K562 (cell line): ENCODE measurements around the gene EIF4E1B. TPM values are rescaled to one million over a fixed set of nuclear protein-coding genes. Genes with fewer than 3 reads are reported as not detected.

Source experiments
- ATAC-seq: fragments of 200-7000 bp; cut with Tn5 transposase; 3 replicates; pipeline ENCODE4 v1.9.1; 2020; ENCODE audit warnings: moderate library complexity
- BruUV-seq: library from RNA; stranded (reverse); fragments of 400-500 nt; replicated peaks from 2 replicates; lab custom pipeline; 2021; lab: Mats Ljungman, UMichigan
- CTCF ChIA-PET: fragments of 300-600 bp; formaldehyde crosslinking; extraction: SDS; loops from one replicate; lab custom pipeline; 2021; ENCODE audit warnings: low intra/inter-chr PET ratio; lab: Yijun Ruan, JAX
- POLR2A ChIA-PET: fragments of 300-600, 350-650 bp; sonication (Branson Sonifier 250); formaldehyde crosslinking; extraction: SDS; loops from one replicate; lab custom pipeline; 2021; ENCODE audit warnings: antibody characterized with exemption, inconsistent platforms; lab: Yijun Ruan, JAX
- DNase-seq, 4 experiments: peaks; one replicate each; pipeline versions ENCODE4 v3.0.0 to v3.0.0-alpha.2; 2011 to 2018; ENCODE audit warnings: low spot score in 3 of 4, mixed read lengths in 3 of 4; ENCODE audit errors: extremely low read depth in 1 of 4
- FAIRE-seq: peaks from 2 replicates; lab custom pipeline; 2011; peaks lifted over from hg19 to GRCh38; lab: Jason Lieb, UNC
- H2AFZ ChIP-seq: 2 replicates; pipeline ENCODE4 v1.6.0; 2011; ENCODE audit warnings: low read depth, low read length, control low read depth, inconsistent platforms
- H3K27ac ChIP-seq: fragments of 200-600 bp; 3 replicates; pipeline ENCODE4 v1.8.0; 2011; ENCODE audit warnings: low read depth, mild to moderate bottlenecking, control low read depth, inconsistent platforms, low read length, moderate library complexity, mixed read lengths; ENCODE audit errors: extremely low read depth
- H3K27me3 ChIP-seq, 2 experiments: fragments of 300-600 bp in 1 of 2; 2 replicates in 1 of 2; 3 replicates in 1 of 2; pipeline versions ENCODE4 v1.6.0 to v1.8.0; 2011; ENCODE audit warnings: inconsistent platforms in 2 of 2, low read length in 2 of 2, mild to moderate bottlenecking in 1 of 2, mixed read lengths in 1 of 2, moderate library complexity in 1 of 2; ENCODE audit not compliant: control insufficient read depth in 2 of 2, insufficient read depth in 2 of 2
- H3K36me3 ChIP-seq: fragments of 300-600 bp; 3 replicates; pipeline ENCODE4 v1.8.0; 2011; ENCODE audit warnings: mild to moderate bottlenecking, low read length, inconsistent platforms; ENCODE audit not compliant: control insufficient read depth, insufficient read depth
- H3K4me1 ChIP-seq, 2 experiments: fragments of 200-600 bp in 1 of 2; replicated peaks in 1 of 2; 2 replicates in 1 of 2; 3 replicates in 1 of 2; pipeline versions ENCODE4 v1.5.1 to v1.8.0; 2011; ENCODE audit warnings: inconsistent platforms in 2 of 2, low read length in 2 of 2, mild to moderate bottlenecking in 1 of 2, mixed read lengths in 1 of 2, moderate library complexity in 1 of 2; ENCODE audit not compliant: control insufficient read depth in 2 of 2, insufficient read depth in 2 of 2
- H3K4me2 ChIP-seq: 2 replicates; pipeline ENCODE4 v1.6.1; 2011; ENCODE audit warnings: low read length, control low read depth, inconsistent platforms, mixed read lengths; ENCODE audit not compliant: insufficient read depth
- H3K4me3 ChIP-seq: fragments of 200-600 bp; sonication (generic), shearing (Covaris generic); 2 replicates; pipeline ENCODE4 v1.5.1; 2016; ENCODE audit warnings: control low read depth, inconsistent platforms
- H3K79me2 ChIP-seq: fragments of 200-600 bp; 3 replicates; pipeline ENCODE4 v1.8.0; 2011; ENCODE audit warnings: low read length, inconsistent platforms; ENCODE audit not compliant: control insufficient read depth, insufficient read depth
- H3K9ac ChIP-seq, 2 experiments: 2 replicates each; pipeline versions ENCODE4 v1.6.0 to v1.6.1; 2011; ENCODE audit warnings: low read depth in 2 of 2, low read length in 2 of 2, control low read depth in 1 of 2, inconsistent platforms in 1 of 2, mild to moderate bottlenecking in 1 of 2, mixed read lengths in 1 of 2; ENCODE audit not compliant: insufficient read depth in 1 of 2
- H3K9me1 ChIP-seq: one replicate; pipeline ENCODE4 v1.6.0; 2011; ENCODE audit warnings: inconsistent platforms, mild to moderate bottlenecking, low read length, moderate library complexity; ENCODE audit not compliant: control insufficient read depth, insufficient read depth
- H3K9me3 ChIP-seq: replicated peaks from 2 replicates; pipeline ENCODE4 v1.5.1; 2011; ENCODE audit warnings: low read depth, low read length, inconsistent platforms; ENCODE audit not compliant: control insufficient read depth, insufficient read depth
- H4K20me1 ChIP-seq: replicated peaks from 2 replicates; pipeline ENCODE4 v1.6.1; 2011; ENCODE audit warnings: low read length, inconsistent platforms, mixed read lengths; ENCODE audit not compliant: control insufficient read depth, insufficient read depth
- CC2D1A ChIP-seq: fragments of 450-650 bp; IDR thresholded peaks from 2 replicates; pipeline ENCODE4 v1.6.1; 2017; ENCODE audit warnings: mild to moderate bottlenecking
- CEBPB ChIP-seq: fragments of 450-650 bp; IDR thresholded peaks from 2 replicates; pipeline ENCODE4 v1.6.1; 2016; ENCODE audit warnings: missing genetic modification characterization, missing compliant biosample characterization
- FOXM1 ChIP-seq, 2 experiments: fragments of 450-650 bp in 1 of 2; sonication (generic) in 1 of 2; formaldehyde crosslinking in 1 of 2; IDR thresholded peaks; 2 replicates each; pipeline versions ENCODE4 v1.6.1 to v1.9.0; 2017 to 2022; ENCODE audit warnings: low read depth in 2 of 2, mild to moderate bottlenecking in 2 of 2, missing genetic modification reagents in 1 of 2, moderate library complexity in 1 of 2
- MAZ ChIP-seq, 2 experiments: fragments of 450-650 bp in 1 of 2; sonication (generic) in 1 of 2; formaldehyde crosslinking; IDR thresholded peaks in 1 of 2; conservative IDR thresholded peaks in 1 of 2; 2 replicates each; pipeline versions ENCODE4 v1.4.0 to v1.5.0; 2020; ENCODE audit warnings: mild to moderate bottlenecking in 1 of 2, missing genetic modification reagents in 1 of 2
- MYNN ChIP-seq, 2 experiments: sonication (generic); formaldehyde crosslinking in 1 of 2; IDR thresholded peaks; 2 replicates each; pipeline versions ENCODE4 v1.5.0 to v1.6.1; 2016 to 2020; ENCODE audit warnings: antibody characterized with exemption in 1 of 2, missing genetic modification reagents in 1 of 2
- SIN3B ChIP-seq: fragments of 450-650 bp; IDR thresholded peaks from 2 replicates; pipeline ENCODE4 v1.6.1; 2017; ENCODE audit warnings: low read depth, mild to moderate bottlenecking, moderate library complexity
- TOE1 ChIP-seq, 2 experiments: fragments of 450-650 bp in 1 of 2; sonication (generic) in 1 of 2; formaldehyde crosslinking in 1 of 2; IDR thresholded peaks; 2 replicates each; pipeline versions ENCODE4 v1.7.1 to v1.8.0; 2016 to 2022; ENCODE audit warnings: borderline replicate concordance in 2 of 2, mild to moderate bottlenecking in 2 of 2, antibody characterized with exemption in 1 of 2, inconsistent platforms in 1 of 2, low read depth in 1 of 2, missing genetic modification reagents in 1 of 2, moderate library complexity in 1 of 2
- USF1 ChIP-seq: sonication (generic); formaldehyde crosslinking; IDR thresholded peaks from 2 replicates; pipeline ENCODE4 v1.9.0; 2022; ENCODE audit warnings: mild to moderate bottlenecking, missing genetic modification reagents
- ZBTB2 ChIP-seq: fragments of 450-650 bp; IDR thresholded peaks from 2 replicates; pipeline ENCODE4 v1.6.1; 2016; ENCODE audit warnings: antibody characterized with exemption
- ZBTB26 ChIP-seq: fragments of 450-650 bp; formaldehyde crosslinking; IDR thresholded peaks from 2 replicates; pipeline ENCODE4 v1.4.0; 2022; ENCODE audit warnings: missing genetic modification characterization
- ZBTB43 ChIP-seq: sonication (generic); formaldehyde crosslinking; IDR thresholded peaks from 2 replicates; pipeline ENCODE4 v1.8.0; 2023; ENCODE audit warnings: mild to moderate bottlenecking, missing genetic modification reagents
- ZNF512 ChIP-seq: IDR thresholded peaks from 2 replicates; pipeline ENCODE4 v1.6.1; 2016; ENCODE audit warnings: missing genetic modification characterization, missing compliant biosample characterization
- in situ Hi-C: fragments of 300-500 bp; cut with MboI; formaldehyde crosslinking; loops from 4 replicates; pipeline ENCODE4 v1.15.0; 2018; ENCODE audit warnings: inconsistent platforms, mixed read lengths
- intact Hi-C: fragments of 100-400 bp; cut with micrococcal nuclease; formaldehyde crosslinking; loops from 2 replicates; pipeline ENCODE4 v1.14.2; 2022
- polyA plus RNA-seq, 8 experiments: library from polyadenylated mRNA; depleted of rRNA in 4 of 8; stranded (reverse) in 5 of 8; unstranded in 3 of 8; fragments of >200 nt; fragmentation: Nextera tagmentation in 2 of 8; fragmentation: Illumina TruSeq in 1 of 8; extraction: Ambion mirVana in 2 of 8; extraction: Trizol in 1 of 8; gene quantifications; 2 replicates each; pipeline versions ENCODE4 v1.2.1 to v1.2.3, GENCODE V29; 2011 to 2014; ENCODE audit warnings: inconsistent platforms in 1 of 8, missing spikeins in 1 of 8
- total RNA-seq, 7 experiments: library from RNA; depleted of rRNA in 6 of 7; stranded (reverse); fragments of >200 nt in 6 of 7; fragmentation: Illumina TruSeq in 2 of 7; extraction: Trizol in 2 of 7; gene quantifications; 2 replicates each; pipeline versions ENCODE4 v1.2.1 to v1.2.3, GENCODE V29; 2011 to 2021; ENCODE audit warnings: low replicate concordance in 1 of 7

The EIF4E1B gene
- total and polyA plus RNA-seq, 9 of the 15 experiments (the other 6 are each of a cell fraction or from before 2014, with no cell fraction given): not detected

- Histone ChIP-seq H2AFZ (no peak overlapping the region), H3K27me3 (peaks cover 6 to 41% of the 10 kb centered on the region in 2 experiments; a peak in 4 of 5 replicates), H3K4me2 (no peak overlapping the region), H3K9me1 (no peaks in the 10 kb centered on the region), H3K9ac (no peak overlapping the region), H3K4me3 (no peak overlapping the region), H4K20me1 (no peaks in the 10 kb centered on the region), H3K9me3 (peaks cover 13% of the 10 kb centered on the region), H3K36me3 (no peaks in the 10 kb centered on the region), H3K79me2 (no peaks in the 10 kb centered on the region), H3K4me1 (peaks cover 0 to 8% of the 10 kb centered on the region in 2 experiments; a peak in 1 of 5 replicates), H3K27ac (no peak overlapping the region)
- no peak for FAIRE-seq
- ATAC-seq: no peak
- in situ Hi-C loops (loop anchor here (25.0 kb wide), 1 partner anchor 851 kb away; no protein-coding TSS in a partner anchor), intact Hi-C loops (no loop called here)
- BruUV-seq: no TSS peak
- TF ChIP-seq ZBTB26 (CRISPR knock-in tag): 0 out of 2 replicates have a peak, but pooled peaks have one; percentile 9
- TF ChIP-seq ZBTB43 (CRISPR knock-in tag): peak; percentile 99
- TF ChIP-seq USF1 (CRISPR knock-in tag): 0 out of 2 replicates have a peak, but pooled peaks have one; percentile 10
- TF ChIP-seq CEBPB (tag): no peak
- TF ChIP-seq MAZ (CRISPR knock-in tag; conservative IDR thresholded peaks at IDR 0.05 in 1 of 2, IDR thresholded peaks at IDR 0.05 in 1 of 2): no peak
- 0 out of 2 replicates have a peak, but pooled peaks have one; percentile 14 for TF ChIP-seq CC2D1A
- TF ChIP-seq MYNN (IDR thresholded peaks at IDR 0.05): peak; percentile 81
- TF ChIP-seq MYNN (CRISPR knock-in tag; IDR thresholded peaks at IDR 0.05): no peak
- 0 out of 2 replicates have a peak, but pooled peaks have one; percentile 43 for TF ChIP-seq ZBTB2
- TF ChIP-seq TOE1 (IDR thresholded peaks at IDR 0.05; ENCODE audit: borderline replicate concordance): peak; percentile 56; the same call in 1 of the 2 replicates
- no peak for TF ChIP-seq TOE1 (CRISPR knock-in tag; IDR thresholded peaks at IDR 0.05; ENCODE audit: borderline replicate concordance, low read depth)
- no peak for TF ChIP-seq SIN3B
- TF ChIP-seq ZNF512 (tag): no peak
- TF ChIP-seq FOXM1 (IDR thresholded peaks at IDR 0.05; ENCODE audit: low read depth): no peak
- no peak for TF ChIP-seq FOXM1 (CRISPR knock-in tag; IDR thresholded peaks at IDR 0.05; ENCODE audit: low read depth)
- no peak for DNase-seq
- CTCF ChIA-PET: interaction anchor here (1.3 kb wide), 1 partner anchor 10 kb away, joined by 3 read pairs; no protein-coding TSS in a partner anchor
- POLR2A ChIA-PET: interaction anchor here (1.0 kb wide), 1 partner anchor 18 kb away, joined by 5 read pairs; no protein-coding TSS in a partner anchor
Observed at GRCh38 chr5:176588297-176588696, 42.2 kb upstream of the EIF4E1B start.
